GM23338 (cell line): ENCODE data around the gene C1orf185. TPM values are rescaled to one million over a fixed set of nuclear protein-coding genes. Genes with fewer than 3 reads are reported as not detected.

Experiments used
- ATAC-seq: fragments of 200-7000 bp; cut with Tn5 transposase; 3 replicates; pipeline ENCODE4 v1.9.1; 2020
- DNase-seq: peaks from one replicate; pipeline ENCODE4 v3.0.0-alpha.2; 2015; ENCODE audit warnings: low spot score
- H2AFZ ChIP-seq: fragments of 200-600 bp; sonication (generic); 2 replicates; pipeline ENCODE4 v1.8.0; 2016; ENCODE audit warnings: antibody characterized with exemption, mild to moderate bottlenecking, moderate library complexity
- H3F3A ChIP-seq: fragments of 200-600 bp; sonication (generic); replicated peaks from 2 replicates; pipeline ENCODE4 v1.8.0; 2017; ENCODE audit warnings: antibody characterized with exemption, mixed run types, low read depth
- H3K27ac ChIP-seq: fragments of 200-600 bp; sonication (generic); 2 replicates; pipeline ENCODE4 v1.6.1; 2016; ENCODE audit warnings: low read depth
- H3K27me3 ChIP-seq: fragments of 200-600 bp; sonication (generic); 2 replicates; pipeline ENCODE4 v1.8.0; 2016; ENCODE audit warnings: mild to moderate bottlenecking, mixed run types, moderate library complexity; ENCODE audit not compliant: insufficient read depth
- H3K36me3 ChIP-seq: fragments of 200-600 bp; sonication (generic); 2 replicates; pipeline ENCODE4 v1.8.0; 2016; ENCODE audit warnings: mild to moderate bottlenecking; ENCODE audit not compliant: insufficient read depth
- H3K4me1 ChIP-seq: fragments of 200-600 bp; sonication (generic); 2 replicates; pipeline ENCODE4 v1.8.0; 2016; ENCODE audit warnings: mild to moderate bottlenecking, moderate library complexity; ENCODE audit not compliant: insufficient read depth
- H3K4me2 ChIP-seq: fragments of 200-600 bp; sonication (generic); 2 replicates; pipeline ENCODE4 v1.7.1; 2017; ENCODE audit warnings: mixed run types
- H3K4me3 ChIP-seq: fragments of 200-600 bp; sonication (generic); 2 replicates; pipeline ENCODE4 v1.6.1; 2016; ENCODE audit warnings: mixed run types
- H3K79me2 ChIP-seq: fragments of 200-600 bp; sonication (generic); replicated peaks from 2 replicates; pipeline ENCODE4 v1.8.0; 2017; ENCODE audit warnings: mild to moderate bottlenecking; ENCODE audit not compliant: insufficient read depth
- H3K9me2 ChIP-seq: fragments of 200-600 bp; sonication (generic); 2 replicates; pipeline ENCODE4 v1.8.0; 2017; ENCODE audit not compliant: insufficient read depth
- H4K20me1 ChIP-seq: fragments of 200-600 bp; sonication (generic); replicated peaks from 2 replicates; pipeline ENCODE4 v1.8.0; 2017; ENCODE audit warnings: mild to moderate bottlenecking; ENCODE audit not compliant: insufficient read depth
- H3K27ac Mint-ChIP-seq: 2 replicates; pipeline ENCODE4 v1.8.0; 2020; ENCODE audit warnings: inconsistent platforms, mild to moderate bottlenecking, moderate library complexity, mixed read lengths
- H3K27me3 Mint-ChIP-seq: 3 replicates; pipeline ENCODE4 v1.8.0; 2022; ENCODE audit warnings: low read depth, mild to moderate bottlenecking, moderate library complexity, mixed read lengths, inconsistent platforms; ENCODE audit not compliant: insufficient read depth, poor library complexity
- H3K36me3 Mint-ChIP-seq: 3 replicates; pipeline ENCODE4 v1.8.0; 2021; ENCODE audit warnings: low read depth, mild to moderate bottlenecking, inconsistent platforms, moderate library complexity, mixed read lengths
- H3K4me1 Mint-ChIP-seq: 3 replicates; pipeline ENCODE4 v1.8.0; 2020; ENCODE audit warnings: mild to moderate bottlenecking, inconsistent platforms, mixed read lengths
- H3K4me3 Mint-ChIP-seq: 3 replicates; pipeline ENCODE4 v1.8.0; 2021; ENCODE audit warnings: moderate library complexity, mild to moderate bottlenecking, inconsistent platforms, mixed read lengths
- H3K9me3 Mint-ChIP-seq: 3 replicates; pipeline ENCODE4 v1.8.0; 2020; ENCODE audit warnings: moderate library complexity, mild to moderate bottlenecking, inconsistent platforms, mixed read lengths
- CREB1 ChIP-seq: fragments of 250-450 bp; sonication (Bioruptor Pico); IDR thresholded peaks from 2 replicates; pipeline ENCODE4 v1.5.0; 2020; ENCODE audit warnings: low read depth, mild to moderate bottlenecking, moderate library complexity
- EZH2 ChIP-seq: fragments of 200-600 bp; sonication (generic); IDR thresholded peaks from one replicate; pipeline ENCODE4 v1.8.0; 2017; ENCODE audit warnings: antibody characterized with exemption, mild to moderate bottlenecking, low read depth; ENCODE audit not compliant: unreplicated experiment
- EZH2phosphoT487 ChIP-seq: fragments of 200-600 bp; sonication (generic); IDR thresholded peaks from one replicate; pipeline ENCODE4 v1.8.1; 2018; ENCODE audit warnings: antibody characterized with exemption; ENCODE audit not compliant: unreplicated experiment
- JUNB ChIP-seq: IDR thresholded peaks from one replicate; pipeline ENCODE4 v1.6.1; 2016; ENCODE audit warnings: antibody characterized with exemption; ENCODE audit not compliant: unreplicated experiment
- NANOG ChIP-seq: IDR thresholded peaks from 2 replicates; pipeline ENCODE4 v1.6.1; 2016; ENCODE audit warnings: antibody characterized with exemption, borderline replicate concordance
- POLR2AphosphoS5 ChIP-seq: IDR thresholded peaks from 2 replicates; pipeline ENCODE4 v1.6.1; 2016; ENCODE audit warnings: antibody characterized with exemption, low read depth
- STAT1 ChIP-seq: IDR thresholded peaks from one replicate; pipeline ENCODE4 v1.6.1; 2016; ENCODE audit warnings: antibody characterized with exemption; ENCODE audit not compliant: unreplicated experiment
- ZNF114 ChIP-seq: fragments of 250-450 bp; sonication (Bioruptor Pico); IDR thresholded peaks from 2 replicates; pipeline ENCODE4 v1.5.0; 2020; ENCODE audit warnings: mild to moderate bottlenecking, moderate library complexity
- ZNF331 ChIP-seq: fragments of 250-450 bp; sonication (Bioruptor Pico); IDR thresholded peaks from 2 replicates; pipeline ENCODE4 v1.5.0; 2020; ENCODE audit warnings: low read depth, mild to moderate bottlenecking, moderate library complexity
- polyA plus RNA-seq: library from polyadenylated mRNA; unstranded; fragments of >200 nt; fragmentation: Nextera tagmentation; extraction: Ambion mirVana; gene quantifications from 2 replicates; pipeline ENCODE4 v1.2.1, GENCODE V29; 2016
- total RNA-seq: library from RNA; depleted of rRNA; stranded (reverse); fragments of >200 nt; shearing (Covaris generic); gene quantifications from 2 replicates; pipeline ENCODE4 v1.2.3, GENCODE V29; 2014
- TF ChIP-seq, protein P1 (sequence below): IDR thresholded peaks from 2 replicates; pipeline ENCODE4 v1.6.1; 2016; ENCODE audit warnings: antibody characterized with exemption
- TF ChIP-seq, protein P2 (sequence below): fragments of 250-450 bp; sonication (Bioruptor Pico); IDR thresholded peaks from 2 replicates; pipeline ENCODE4 v1.5.0; 2020; ENCODE audit warnings: mild to moderate bottlenecking, moderate library complexity
- TF ChIP-seq, protein P3 (sequence below): IDR thresholded peaks from one replicate; pipeline ENCODE4 v1.6.1; 2018; ENCODE audit warnings: antibody characterized with exemption; ENCODE audit not compliant: unreplicated experiment
- TF ChIP-seq, protein P4 (sequence below), 2 experiments: fragments of 200-600 bp in 1 of 2; sonication (generic) in 1 of 2; conservative IDR thresholded peaks; 2 replicates each; pipeline versions ENCODE4 v1.5.1 to v1.6.1; 2016 to 2017; ENCODE audit warnings: antibody characterized with exemption in 2 of 2, low read depth in 2 of 2, mild to moderate bottlenecking in 2 of 2, moderate library complexity in 1 of 2

Gene C1orf185
- total and polyA plus RNA-seq, 2 experiments from 2014 or later, result not detected

DNA sequence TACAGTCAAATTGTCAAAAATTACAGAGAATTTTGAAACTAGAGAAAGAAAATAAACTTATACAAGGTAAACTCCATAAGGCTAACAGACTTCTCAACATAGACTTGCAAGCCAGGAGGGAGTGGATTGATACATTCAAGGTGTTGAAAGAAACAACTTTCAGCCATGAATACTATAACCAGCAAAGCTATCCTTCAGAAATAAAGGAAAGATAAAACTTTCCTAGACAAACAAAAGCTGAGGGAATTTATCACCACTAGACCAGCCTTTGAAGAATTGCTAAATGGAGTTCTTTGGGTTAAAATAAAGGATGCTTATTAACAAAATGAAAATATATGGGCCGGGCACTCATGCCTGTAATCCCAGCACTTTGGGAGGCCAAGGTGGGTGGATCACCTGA, 52.7 kb downstream of the C1orf185 start:
- H3K9me3 Mint-ChIP-seq, result peaks cover 8% of the 10 kb centered on the region; the same call in 2 of the 3 replicates
- no peaks in the 10 kb centered on the region for H3K79me2 ChIP-seq
- H3K4me3 Mint-ChIP-seq, result no peak overlapping the region
- no peak for ATAC-seq
- H3K4me1 ChIP-seq, result no peaks in the 10 kb centered on the region
- H3K9me2 ChIP-seq, result no peaks in the 10 kb centered on the region
- no peaks in the 10 kb centered on the region for H3F3A ChIP-seq
- TF ChIP-seq EZH2phosphoT487 (no peak), EZH2 (no peak), ZNF331 (no peak), STAT1 (no peak), ZNF114 (CRISPR knock-in tag) (no peak), NANOG (no peak), JUNB (no peak), POLR2AphosphoS5 (no peak), CREB1 (CRISPR knock-in tag) (no peak)
- TF ChIP-seq, protein P1, sequence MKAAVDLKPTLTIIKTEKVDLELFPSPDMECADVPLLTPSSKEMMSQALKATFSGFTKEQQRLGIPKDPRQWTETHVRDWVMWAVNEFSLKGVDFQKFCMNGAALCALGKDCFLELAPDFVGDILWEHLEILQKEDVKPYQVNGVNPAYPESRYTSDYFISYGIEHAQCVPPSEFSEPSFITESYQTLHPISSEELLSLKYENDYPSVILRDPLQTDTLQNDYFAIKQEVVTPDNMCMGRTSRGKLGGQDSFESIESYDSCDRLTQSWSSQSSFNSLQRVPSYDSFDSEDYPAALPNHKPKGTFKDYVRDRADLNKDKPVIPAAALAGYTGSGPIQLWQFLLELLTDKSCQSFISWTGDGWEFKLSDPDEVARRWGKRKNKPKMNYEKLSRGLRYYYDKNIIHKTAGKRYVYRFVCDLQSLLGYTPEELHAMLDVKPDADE, result no peak
- TF ChIP-seq, protein P2, sequence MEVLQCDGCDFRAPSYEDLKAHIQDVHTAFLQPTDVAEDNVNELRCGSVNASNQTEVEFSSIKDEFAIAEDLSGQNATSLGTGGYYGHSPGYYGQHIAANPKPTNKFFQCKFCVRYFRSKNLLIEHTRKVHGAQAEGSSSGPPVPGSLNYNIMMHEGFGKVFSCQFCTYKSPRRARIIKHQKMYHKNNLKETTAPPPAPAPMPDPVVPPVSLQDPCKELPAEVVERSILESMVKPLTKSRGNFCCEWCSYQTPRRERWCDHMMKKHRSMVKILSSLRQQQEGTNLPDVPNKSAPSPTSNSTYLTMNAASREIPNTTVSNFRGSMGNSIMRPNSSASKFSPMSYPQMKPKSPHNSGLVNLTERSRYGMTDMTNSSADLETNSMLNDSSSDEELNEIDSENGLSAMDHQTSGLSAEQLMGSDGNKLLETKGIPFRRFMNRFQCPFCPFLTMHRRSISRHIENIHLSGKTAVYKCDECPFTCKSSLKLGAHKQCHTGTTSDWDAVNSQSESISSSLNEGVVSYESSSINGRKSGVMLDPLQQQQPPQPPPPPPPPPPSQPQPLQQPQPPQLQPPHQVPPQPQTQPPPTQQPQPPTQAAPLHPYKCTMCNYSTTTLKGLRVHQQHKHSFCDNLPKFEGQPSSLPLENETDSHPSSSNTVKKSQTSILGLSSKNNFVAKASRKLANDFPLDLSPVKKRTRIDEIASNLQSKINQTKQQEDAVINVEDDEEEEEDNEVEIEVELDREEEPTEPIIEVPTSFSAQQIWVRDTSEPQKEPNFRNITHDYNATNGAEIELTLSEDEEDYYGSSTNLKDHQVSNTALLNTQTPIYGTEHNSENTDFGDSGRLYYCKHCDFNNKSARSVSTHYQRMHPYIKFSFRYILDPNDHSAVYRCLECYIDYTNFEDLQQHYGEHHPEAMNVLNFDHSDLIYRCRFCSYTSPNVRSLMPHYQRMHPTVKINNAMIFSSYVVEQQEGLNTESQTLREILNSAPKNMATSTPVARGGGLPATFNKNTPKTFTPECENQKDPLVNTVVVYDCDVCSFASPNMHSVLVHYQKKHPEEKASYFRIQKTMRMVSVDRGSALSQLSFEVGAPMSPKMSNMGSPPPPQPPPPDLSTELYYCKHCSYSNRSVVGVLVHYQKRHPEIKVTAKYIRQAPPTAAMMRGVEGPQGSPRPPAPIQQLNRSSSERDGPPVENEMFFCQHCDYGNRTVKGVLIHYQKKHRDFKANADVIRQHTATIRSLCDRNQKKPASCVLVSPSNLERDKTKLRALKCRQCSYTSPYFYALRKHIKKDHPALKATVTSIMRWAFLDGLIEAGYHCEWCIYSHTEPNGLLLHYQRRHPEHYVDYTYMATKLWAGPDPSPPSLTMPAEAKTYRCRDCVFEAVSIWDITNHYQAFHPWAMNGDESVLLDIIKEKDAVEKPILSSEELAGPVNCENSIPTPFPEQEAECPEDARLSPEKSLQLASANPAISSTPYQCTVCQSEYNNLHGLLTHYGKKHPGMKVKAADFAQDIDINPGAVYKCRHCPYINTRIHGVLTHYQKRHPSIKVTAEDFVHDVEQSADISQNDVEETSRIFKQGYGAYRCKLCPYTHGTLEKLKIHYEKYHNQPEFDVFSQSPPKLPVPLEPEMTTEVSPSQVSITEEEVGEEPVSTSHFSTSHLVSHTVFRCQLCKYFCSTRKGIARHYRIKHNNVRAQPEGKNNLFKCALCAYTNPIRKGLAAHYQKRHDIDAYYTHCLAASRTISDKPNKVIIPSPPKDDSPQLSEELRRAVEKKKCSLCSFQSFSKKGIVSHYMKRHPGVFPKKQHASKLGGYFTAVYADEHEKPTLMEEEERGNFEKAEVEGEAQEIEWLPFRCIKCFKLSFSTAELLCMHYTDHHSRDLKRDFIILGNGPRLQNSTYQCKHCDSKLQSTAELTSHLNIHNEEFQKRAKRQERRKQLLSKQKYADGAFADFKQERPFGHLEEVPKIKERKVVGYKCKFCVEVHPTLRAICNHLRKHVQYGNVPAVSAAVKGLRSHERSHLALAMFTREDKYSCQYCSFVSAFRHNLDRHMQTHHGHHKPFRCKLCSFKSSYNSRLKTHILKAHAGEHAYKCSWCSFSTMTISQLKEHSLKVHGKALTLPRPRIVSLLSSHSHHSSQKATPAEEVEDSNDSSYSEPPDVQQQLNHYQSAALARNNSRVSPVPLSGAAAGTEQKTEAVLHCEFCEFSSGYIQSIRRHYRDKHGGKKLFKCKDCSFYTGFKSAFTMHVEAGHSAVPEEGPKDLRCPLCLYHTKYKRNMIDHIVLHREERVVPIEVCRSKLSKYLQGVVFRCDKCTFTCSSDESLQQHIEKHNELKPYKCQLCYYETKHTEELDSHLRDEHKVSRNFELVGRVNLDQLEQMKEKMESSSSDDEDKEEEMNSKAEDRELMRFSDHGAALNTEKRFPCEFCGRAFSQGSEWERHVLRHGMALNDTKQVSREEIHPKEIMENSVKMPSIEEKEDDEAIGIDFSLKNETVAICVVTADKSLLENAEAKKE (CRISPR knock-in tag), result no peak
- TF ChIP-seq, protein P3, sequence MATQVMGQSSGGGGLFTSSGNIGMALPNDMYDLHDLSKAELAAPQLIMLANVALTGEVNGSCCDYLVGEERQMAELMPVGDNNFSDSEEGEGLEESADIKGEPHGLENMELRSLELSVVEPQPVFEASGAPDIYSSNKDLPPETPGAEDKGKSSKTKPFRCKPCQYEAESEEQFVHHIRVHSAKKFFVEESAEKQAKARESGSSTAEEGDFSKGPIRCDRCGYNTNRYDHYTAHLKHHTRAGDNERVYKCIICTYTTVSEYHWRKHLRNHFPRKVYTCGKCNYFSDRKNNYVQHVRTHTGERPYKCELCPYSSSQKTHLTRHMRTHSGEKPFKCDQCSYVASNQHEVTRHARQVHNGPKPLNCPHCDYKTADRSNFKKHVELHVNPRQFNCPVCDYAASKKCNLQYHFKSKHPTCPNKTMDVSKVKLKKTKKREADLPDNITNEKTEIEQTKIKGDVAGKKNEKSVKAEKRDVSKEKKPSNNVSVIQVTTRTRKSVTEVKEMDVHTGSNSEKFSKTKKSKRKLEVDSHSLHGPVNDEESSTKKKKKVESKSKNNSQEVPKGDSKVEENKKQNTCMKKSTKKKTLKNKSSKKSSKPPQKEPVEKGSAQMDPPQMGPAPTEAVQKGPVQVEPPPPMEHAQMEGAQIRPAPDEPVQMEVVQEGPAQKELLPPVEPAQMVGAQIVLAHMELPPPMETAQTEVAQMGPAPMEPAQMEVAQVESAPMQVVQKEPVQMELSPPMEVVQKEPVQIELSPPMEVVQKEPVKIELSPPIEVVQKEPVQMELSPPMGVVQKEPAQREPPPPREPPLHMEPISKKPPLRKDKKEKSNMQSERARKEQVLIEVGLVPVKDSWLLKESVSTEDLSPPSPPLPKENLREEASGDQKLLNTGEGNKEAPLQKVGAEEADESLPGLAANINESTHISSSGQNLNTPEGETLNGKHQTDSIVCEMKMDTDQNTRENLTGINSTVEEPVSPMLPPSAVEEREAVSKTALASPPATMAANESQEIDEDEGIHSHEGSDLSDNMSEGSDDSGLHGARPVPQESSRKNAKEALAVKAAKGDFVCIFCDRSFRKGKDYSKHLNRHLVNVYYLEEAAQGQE, result no peak
- TF ChIP-seq, protein P4, sequence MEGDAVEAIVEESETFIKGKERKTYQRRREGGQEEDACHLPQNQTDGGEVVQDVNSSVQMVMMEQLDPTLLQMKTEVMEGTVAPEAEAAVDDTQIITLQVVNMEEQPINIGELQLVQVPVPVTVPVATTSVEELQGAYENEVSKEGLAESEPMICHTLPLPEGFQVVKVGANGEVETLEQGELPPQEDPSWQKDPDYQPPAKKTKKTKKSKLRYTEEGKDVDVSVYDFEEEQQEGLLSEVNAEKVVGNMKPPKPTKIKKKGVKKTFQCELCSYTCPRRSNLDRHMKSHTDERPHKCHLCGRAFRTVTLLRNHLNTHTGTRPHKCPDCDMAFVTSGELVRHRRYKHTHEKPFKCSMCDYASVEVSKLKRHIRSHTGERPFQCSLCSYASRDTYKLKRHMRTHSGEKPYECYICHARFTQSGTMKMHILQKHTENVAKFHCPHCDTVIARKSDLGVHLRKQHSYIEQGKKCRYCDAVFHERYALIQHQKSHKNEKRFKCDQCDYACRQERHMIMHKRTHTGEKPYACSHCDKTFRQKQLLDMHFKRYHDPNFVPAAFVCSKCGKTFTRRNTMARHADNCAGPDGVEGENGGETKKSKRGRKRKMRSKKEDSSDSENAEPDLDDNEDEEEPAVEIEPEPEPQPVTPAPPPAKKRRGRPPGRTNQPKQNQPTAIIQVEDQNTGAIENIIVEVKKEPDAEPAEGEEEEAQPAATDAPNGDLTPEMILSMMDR (conservative IDR thresholded peaks at IDR 0.05; ENCODE audit: low read depth in 2 of 2), result no peak
- no peaks in the 10 kb centered on the region for H3K4me1 Mint-ChIP-seq
- no peak overlapping the region for H3K27ac ChIP-seq
- no peaks in the 10 kb centered on the region for H3K36me3 ChIP-seq
- no peaks in the 10 kb centered on the region for H4K20me1 ChIP-seq
- H3K27ac Mint-ChIP-seq, result no peak overlapping the region
- no peaks in the 10 kb centered on the region for H3K36me3 Mint-ChIP-seq
- no peak overlapping the region for H3K4me2 ChIP-seq
- H3K27me3 Mint-ChIP-seq, result no peaks in the 10 kb centered on the region
- H2AFZ ChIP-seq, result no peak overlapping the region
- H3K4me3 ChIP-seq, result no peak overlapping the region
- DNase-seq, result no peak
- H3K27me3 ChIP-seq, result no peaks in the 10 kb centered on the region
